HL-60 (cell line): Measurements from ENCODE around the gene UTP25.
A peak's percentile ranks its signal among the peaks of the same experiment; 100 is the strongest.

Source experiments
- DNase-seq, 2 experiments: peaks; one replicate each; pipeline ENCODE4 v3.0.0-alpha.2; 2010 to 2020; ENCODE audit warnings: low read depth in 1 of 2, low spot score in 1 of 2
- H3K27ac ChIP-seq: fragments of 250-450 bp; sonication (Bioruptor Pico); replicated peaks from 2 replicates; pipeline ENCODE4 v1.5.1; 2020; ENCODE audit warnings: mild to moderate bottlenecking, moderate library complexity
- H3K27me3 ChIP-seq: fragments of 250-450 bp; sonication (Bioruptor Pico); 2 replicates; pipeline ENCODE4 v1.5.1; 2021; ENCODE audit warnings: mild to moderate bottlenecking, moderate library complexity; ENCODE audit not compliant: insufficient read depth, poor library complexity, severe bottlenecking
- H3K4me3 ChIP-seq: replicated peaks from 2 replicates; pipeline ENCODE4 v1.5.1; 2011; ENCODE audit warnings: mild to moderate bottlenecking, control low read depth, low read length; ENCODE audit not compliant: insufficient read depth
- GABPA ChIP-seq: IDR thresholded peaks from 2 replicates; pipeline ENCODE4 v1.6.1; 2012; ENCODE audit warnings: low read depth
- POLR2AphosphoS5 ChIP-seq: IDR thresholded peaks from 2 replicates; pipeline ENCODE4 v1.6.1; 2012; ENCODE audit warnings: low read depth
- SPI1 ChIP-seq: IDR thresholded peaks from 2 replicates; pipeline ENCODE4 v1.6.1; 2012; ENCODE audit warnings: low read depth, mild to moderate bottlenecking, borderline replicate concordance
- TF ChIP-seq, protein P1 (sequence below): IDR thresholded peaks from one replicate; pipeline ENCODE4 v1.5.1; 2011; ENCODE audit warnings: low read length, control low read depth, inconsistent platforms; ENCODE audit not compliant: insufficient read depth
- TF ChIP-seq, protein P2 (sequence below): IDR thresholded peaks from 2 replicates; pipeline ENCODE4 v1.6.1; 2012; ENCODE audit warnings: low read depth; ENCODE audit not compliant: insufficient replicate concordance

UTP25 gene

GRCh38 chr1:209803568-209803967 is 24.2 kb upstream of the UTP25 start:
- no peak overlapping the region for H3K27ac ChIP-seq
- DNase-seq: no peak
- H3K4me3 ChIP-seq: no peak overlapping the region
- no peaks in the 10 kb centered on the region for H3K27me3 ChIP-seq
- TF ChIP-seq, protein P1, sequence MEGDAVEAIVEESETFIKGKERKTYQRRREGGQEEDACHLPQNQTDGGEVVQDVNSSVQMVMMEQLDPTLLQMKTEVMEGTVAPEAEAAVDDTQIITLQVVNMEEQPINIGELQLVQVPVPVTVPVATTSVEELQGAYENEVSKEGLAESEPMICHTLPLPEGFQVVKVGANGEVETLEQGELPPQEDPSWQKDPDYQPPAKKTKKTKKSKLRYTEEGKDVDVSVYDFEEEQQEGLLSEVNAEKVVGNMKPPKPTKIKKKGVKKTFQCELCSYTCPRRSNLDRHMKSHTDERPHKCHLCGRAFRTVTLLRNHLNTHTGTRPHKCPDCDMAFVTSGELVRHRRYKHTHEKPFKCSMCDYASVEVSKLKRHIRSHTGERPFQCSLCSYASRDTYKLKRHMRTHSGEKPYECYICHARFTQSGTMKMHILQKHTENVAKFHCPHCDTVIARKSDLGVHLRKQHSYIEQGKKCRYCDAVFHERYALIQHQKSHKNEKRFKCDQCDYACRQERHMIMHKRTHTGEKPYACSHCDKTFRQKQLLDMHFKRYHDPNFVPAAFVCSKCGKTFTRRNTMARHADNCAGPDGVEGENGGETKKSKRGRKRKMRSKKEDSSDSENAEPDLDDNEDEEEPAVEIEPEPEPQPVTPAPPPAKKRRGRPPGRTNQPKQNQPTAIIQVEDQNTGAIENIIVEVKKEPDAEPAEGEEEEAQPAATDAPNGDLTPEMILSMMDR: no peak
- TF ChIP-seq SPI1 (no peak), GABPA (no peak), POLR2AphosphoS5 (no peak)

- TF ChIP-seq, protein P1: no peak
- TF ChIP-seq GABPA (no peak), SPI1 (no peak), POLR2AphosphoS5 (no peak)
- TF ChIP-seq, protein P2, sequence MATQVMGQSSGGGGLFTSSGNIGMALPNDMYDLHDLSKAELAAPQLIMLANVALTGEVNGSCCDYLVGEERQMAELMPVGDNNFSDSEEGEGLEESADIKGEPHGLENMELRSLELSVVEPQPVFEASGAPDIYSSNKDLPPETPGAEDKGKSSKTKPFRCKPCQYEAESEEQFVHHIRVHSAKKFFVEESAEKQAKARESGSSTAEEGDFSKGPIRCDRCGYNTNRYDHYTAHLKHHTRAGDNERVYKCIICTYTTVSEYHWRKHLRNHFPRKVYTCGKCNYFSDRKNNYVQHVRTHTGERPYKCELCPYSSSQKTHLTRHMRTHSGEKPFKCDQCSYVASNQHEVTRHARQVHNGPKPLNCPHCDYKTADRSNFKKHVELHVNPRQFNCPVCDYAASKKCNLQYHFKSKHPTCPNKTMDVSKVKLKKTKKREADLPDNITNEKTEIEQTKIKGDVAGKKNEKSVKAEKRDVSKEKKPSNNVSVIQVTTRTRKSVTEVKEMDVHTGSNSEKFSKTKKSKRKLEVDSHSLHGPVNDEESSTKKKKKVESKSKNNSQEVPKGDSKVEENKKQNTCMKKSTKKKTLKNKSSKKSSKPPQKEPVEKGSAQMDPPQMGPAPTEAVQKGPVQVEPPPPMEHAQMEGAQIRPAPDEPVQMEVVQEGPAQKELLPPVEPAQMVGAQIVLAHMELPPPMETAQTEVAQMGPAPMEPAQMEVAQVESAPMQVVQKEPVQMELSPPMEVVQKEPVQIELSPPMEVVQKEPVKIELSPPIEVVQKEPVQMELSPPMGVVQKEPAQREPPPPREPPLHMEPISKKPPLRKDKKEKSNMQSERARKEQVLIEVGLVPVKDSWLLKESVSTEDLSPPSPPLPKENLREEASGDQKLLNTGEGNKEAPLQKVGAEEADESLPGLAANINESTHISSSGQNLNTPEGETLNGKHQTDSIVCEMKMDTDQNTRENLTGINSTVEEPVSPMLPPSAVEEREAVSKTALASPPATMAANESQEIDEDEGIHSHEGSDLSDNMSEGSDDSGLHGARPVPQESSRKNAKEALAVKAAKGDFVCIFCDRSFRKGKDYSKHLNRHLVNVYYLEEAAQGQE: no peak
- Histone ChIP-seq H3K27ac (no peak overlapping the region), H3K27me3 (no peaks in the 10 kb centered on the region), H3K4me3 (no peak overlapping the region)
- no peak for DNase-seq
Observed at GRCh38 chr1:209805341-209805781, 22.4 kb upstream of the UTP25 start.

- no peak within 1 kb of the TSS for H3K27ac ChIP-seq
- DNase-seq: peak in 1 of 2 experiments; percentile 8
- H3K27me3 ChIP-seq: no peaks in the 10 kb centered on the region
- no peak within 1 kb of the TSS for H3K4me3 ChIP-seq
- TF ChIP-seq SPI1: no peak
- TF ChIP-seq POLR2AphosphoS5: no peak
- TF ChIP-seq GABPA: no peak
- TF ChIP-seq, protein P1: no peak
- TF ChIP-seq, protein P2: no peak
Observed at GRCh38 chr1:209805875-209806760, 21.7 kb upstream of the UTP25 start, which contains the start of gene IRF6. Gene IRF6 (minus strand): TSS chr1:209806142. CDS start chr1:209801413, 4,729 bp downstream.
